COLO668 (cell line): ENCODE measurements around the gene TUBA4A.

Experiments
- DNase-seq: peaks from one replicate; lab custom pipeline; 2025; ENCODE audit not compliant: unreplicated experiment; lab: John Stamatoyannopoulos, UW

Gene TUBA4A

GRCh38 chr2:219253753-219254589 lies at the start of gene TUBA4A:
Gene TUBA4A (minus strand): TSS chr2:219253918. CDS start chr2:219253858, 60 bp downstream.
- peak; percentile 94 for DNase-seq

- no peak for DNase-seq
Observed at GRCh38 chr2:219302412-219302968, 48.8 kb upstream of the TUBA4A start.

GRCh38 chr2:219300022-219300421 lies 46.3 kb upstream of the TUBA4A start:
- no peak for DNase-seq

- DNase-seq = no peak
Observed at GRCh38 chr2:219299372-219299760, 45.6 kb upstream of the TUBA4A start.

- peak; percentile 75 for DNase-seq
Observed at GRCh38 chr2:219298759-219299371, 45.1 kb upstream of the TUBA4A start.

- DNase-seq = no peak
Observed at GRCh38 chr2:219297766-219298456, 44.2 kb upstream of the TUBA4A start.

GRCh38 chr2:219296631-219297391 lies 43.1 kb upstream of the TUBA4A start:
- DNase-seq = no peak

- DNase-seq = no peak
Observed at GRCh38 chr2:219296142-219296541, 42.4 kb upstream of the TUBA4A start.

- peak; percentile 91 for DNase-seq
Observed at GRCh38 chr2:219294356-219295351, 40.9 kb upstream of the TUBA4A start.

- DNase-seq = no peak
Observed at GRCh38 chr2:219293736-219294231, 40.1 kb upstream of the TUBA4A start.

- DNase-seq = no peak
Observed at GRCh38 chr2:219292616-219293015, 38.9 kb upstream of the TUBA4A start.

- no peak for DNase-seq
Observed at GRCh38 chr2:219291910-219292490, 38.3 kb upstream of the TUBA4A start.

- DNase-seq = no peak
Observed at GRCh38 chr2:219291394-219291793, 37.7 kb upstream of the TUBA4A start.

- DNase-seq = no peak
Observed at GRCh38 chr2:219290381-219291171, 36.9 kb upstream of the TUBA4A start.

GRCh38 chr2:219289537-219290361 lies 36.0 kb upstream of the TUBA4A start:
- no peak for DNase-seq

GRCh38 chr2:219289195-219289536 lies 35.4 kb upstream of the TUBA4A start:
- DNase-seq = no peak

GRCh38 chr2:219287580-219288265 lies 34.0 kb upstream of the TUBA4A start:
- DNase-seq = no peak
